Measurements from ENCODE around the gene SYK.
A peak's percentile ranks its signal among the peaks of the same experiment; 100 is the strongest.
"Not testable (repeated sequence)": the region's sequence is repeated elsewhere in the genome, so short reads cannot be mapped to it uniquely, and the experiment has no call there.

SYK gene

DNA sequence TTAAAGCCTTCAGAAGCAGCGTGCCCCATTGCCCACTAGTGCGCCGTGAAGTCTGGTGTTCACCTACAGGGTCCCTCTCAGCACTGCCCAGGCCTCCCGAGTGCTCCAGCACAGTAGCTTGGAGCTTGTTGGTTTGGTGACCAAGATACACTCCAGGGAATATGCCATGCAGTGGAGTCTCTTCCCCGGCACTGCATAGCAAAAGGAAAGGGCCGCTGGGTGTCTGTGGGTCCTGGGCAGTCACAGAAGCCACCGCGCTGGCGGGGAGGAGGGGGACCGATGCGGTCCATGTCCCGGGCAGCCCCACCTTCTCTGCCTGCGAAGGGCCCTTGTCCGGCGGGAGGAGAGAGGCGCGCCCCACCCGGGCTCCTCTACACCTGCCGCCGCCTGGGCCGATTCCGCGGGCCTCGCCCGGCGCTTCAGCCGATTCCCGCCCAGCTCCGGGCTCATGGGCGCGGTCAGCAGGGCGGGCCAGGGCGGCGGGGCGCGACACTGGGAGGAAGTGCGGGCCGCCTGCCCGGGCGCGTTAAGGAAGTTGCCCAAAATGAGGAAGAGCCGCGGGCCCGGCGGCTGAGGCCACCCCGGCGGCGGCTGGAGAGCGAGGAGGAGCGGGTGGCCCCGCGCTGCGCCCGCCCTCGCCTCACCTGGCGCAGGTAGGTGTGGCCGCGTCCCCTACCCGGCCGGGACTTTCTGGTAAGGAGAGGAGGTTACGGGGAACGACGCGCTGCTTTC is at the start of gene SYK:
Gene SYK, plus strand, starts transcription at position 579 of the 732 bp plus-strand sequence. CDS start 42,080 bp downstream, outside the sequence.
- DNase-seq, result peak; percentile 53

DNA sequence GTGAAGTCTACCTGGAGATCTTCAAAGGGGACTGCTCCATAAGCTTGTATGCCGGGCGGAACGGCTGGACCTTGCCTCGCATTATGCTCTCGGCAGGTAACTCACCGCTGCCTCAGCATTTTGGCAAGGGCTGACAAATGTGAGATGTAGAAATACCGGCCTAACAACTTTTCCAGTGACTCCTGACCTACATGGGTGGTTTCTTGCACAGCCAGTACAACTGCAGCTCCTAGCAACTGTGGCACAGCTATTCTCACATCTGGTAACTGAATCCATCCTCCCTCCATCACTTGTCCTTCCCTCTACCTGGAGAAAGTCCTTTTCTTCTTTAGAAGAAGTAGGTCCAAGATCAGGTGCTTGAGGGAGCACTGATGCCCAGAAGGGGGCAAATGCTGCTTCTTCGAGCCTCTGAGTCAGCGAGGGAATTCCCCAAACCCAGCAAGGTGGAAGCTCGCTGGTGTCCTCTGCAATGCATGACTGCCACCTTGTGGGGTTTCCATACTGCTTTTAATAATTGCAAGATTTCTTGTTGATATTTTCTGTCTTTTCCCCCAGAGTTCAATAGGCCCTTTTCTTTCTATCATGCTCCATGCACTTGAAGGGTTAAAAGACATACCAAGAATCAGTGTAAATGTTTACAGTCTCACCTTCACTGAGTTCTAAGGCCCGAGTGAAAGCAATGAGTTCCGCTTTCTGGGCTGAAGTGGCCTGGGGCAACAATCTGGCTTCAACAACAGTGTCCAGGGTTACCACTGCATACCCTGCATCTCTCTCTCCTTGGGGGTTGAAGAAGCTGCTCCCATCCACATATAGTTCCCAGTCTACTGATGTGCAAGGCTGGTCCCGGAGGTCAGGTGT is 45.9 kb upstream of the SYK start:
- DNase-seq, result peak; percentile 32

DNA sequence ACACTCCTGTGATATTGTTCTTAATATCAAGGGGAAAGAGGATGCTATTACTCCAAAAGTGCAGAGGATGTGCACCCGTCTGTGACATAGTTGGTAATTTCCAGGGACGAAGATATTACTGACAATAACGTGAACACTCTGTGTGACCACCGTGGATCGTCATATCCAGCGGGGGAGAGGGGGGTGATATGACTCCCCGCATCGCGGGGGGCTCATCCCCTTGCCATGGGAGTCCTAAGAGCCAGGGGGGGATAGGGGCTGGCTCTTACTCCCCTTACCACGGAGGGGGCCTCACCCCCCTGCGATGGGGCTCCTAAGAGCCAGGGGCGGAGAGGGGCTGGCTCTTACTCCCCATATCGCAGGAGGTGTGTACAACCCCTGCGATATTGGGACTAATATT is 41.0 kb upstream of the SYK start:
- not testable (repeated sequence) for DNase-seq

DNA sequence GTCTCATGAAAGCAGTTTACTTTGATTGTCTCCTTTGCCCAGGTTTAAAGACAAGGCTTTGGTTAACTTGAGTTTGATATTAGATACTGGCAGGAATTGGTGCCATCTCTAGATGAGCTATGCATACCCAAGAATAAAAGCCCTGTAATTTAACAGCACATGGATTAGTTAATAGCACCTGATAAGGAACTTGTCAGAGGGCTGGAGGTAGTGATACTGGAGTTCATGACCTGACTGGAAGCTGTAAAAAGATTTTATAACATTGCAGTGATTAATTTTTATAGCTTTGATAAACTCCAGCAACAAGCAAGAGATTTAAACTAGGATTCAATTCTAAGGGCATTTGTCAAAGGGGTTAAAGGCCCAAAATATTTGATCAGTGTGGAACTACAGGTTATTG is 34.9 kb upstream of the SYK start:
- DNase-seq, result no peak

DNA sequence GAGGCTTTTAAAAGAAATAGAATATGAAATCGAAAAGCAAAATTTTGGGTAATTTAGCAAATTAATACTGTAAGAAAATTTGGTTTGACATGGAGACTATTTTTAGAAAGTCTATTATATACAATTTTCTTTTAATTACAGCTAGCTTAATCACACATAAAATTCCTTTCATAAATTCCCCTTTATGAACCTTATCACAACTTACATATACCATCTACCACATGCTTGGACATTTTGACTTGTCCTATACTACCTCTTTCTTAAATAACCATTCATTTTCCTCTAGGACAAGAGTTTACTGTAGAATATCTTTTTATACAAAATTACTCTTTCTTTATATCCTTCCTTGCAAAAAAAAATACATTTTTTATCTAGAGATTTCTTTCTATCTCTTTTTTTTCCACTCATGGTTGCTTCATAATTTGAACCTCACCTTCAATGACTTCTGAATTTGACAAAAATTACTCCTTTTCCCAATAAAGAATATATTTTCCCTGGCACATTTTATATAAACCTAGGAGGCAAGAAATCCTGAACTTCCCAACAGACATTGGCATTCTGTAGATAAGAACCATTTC is 34.0 kb upstream of the SYK start:
- DNase-seq, result no peak

DNA sequence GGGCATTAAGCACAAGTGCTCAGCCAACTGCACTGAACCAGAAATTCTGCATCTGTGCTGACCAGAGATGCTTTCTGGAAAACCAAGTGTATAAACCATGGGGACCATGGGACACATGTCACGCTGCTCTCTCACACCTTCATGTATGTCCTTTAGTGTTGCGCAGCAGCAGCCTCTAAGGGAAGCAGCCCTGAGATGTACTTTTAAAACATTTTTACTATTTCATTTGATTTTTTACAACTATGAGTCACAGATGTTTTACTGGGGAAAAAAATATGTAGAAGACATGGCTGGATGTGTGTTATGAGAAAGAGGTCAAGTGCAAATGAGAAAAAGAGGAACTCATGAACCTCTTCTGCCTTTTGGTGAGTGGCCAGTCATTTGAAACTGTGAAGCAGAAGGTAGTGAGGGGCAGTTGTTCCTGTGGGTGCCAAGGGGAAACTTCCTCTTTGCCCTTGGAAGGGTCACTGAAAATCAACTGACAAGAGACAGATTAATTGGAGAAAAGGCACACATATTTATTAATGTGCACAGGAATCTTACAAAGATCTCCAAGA is 31.4 kb upstream of the SYK start:
- no peak for DNase-seq

DNA sequence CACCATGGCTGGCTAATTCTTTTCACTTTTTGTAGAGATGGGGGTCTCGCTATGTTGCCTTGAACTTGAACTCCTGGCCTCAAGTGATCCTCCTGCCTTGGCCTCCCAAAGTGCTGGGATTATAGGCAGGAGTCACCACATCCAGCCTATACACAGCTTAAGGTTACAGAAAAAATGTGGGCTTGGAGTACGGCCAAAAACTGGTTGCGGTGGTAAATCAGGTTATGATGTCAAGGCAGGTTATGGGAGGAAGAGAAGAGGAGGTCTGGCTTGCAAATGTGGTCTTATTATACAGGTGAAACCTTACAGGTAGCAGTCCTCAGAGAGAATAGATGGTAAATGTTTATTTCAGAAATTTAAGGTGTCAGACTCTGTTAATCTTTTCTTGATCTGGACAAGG is 30.7 kb upstream of the SYK start:
- DNase-seq, result no peak

DNA sequence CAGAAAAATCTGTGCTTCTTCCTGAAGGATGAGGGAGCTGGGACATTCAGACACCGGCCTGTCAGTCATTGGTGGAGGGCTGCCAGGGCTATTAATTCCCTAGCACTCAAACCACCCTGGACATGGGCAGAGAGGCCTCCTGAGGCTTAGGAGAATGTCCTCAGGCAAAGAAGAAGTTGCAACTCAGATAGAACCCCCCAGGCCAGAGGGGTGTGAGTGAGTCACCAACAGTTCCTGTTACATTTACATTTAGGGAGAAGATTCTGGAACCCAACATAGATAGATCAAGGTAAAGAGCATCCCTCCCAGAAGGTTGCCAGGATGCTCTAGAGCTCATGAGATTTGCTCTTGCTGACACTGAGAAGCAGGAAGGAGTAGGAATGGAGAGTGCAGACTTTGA is 29.2 kb upstream of the SYK start:
- DNase-seq, result no peak

DNA sequence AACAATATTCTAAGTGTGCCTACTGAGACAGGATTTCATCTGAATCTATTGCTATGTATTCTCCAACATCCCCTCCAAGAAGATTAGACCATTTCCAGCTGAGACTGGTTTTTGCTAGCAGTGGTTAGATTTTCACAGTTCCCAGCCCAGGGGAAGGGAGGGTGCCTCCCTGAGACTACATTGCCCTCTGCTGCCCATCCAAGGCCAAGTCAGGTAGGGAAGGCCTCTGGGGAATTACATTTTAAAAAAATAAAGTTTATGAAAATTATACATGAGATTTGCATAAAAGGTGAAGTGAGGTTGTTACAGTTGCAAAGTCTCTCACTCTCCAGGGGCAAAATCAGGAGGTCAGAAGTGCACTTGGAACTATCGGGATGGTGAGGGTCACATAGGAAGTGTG is 28.0 kb upstream of the SYK start:
- DNase-seq, result no peak

DNA sequence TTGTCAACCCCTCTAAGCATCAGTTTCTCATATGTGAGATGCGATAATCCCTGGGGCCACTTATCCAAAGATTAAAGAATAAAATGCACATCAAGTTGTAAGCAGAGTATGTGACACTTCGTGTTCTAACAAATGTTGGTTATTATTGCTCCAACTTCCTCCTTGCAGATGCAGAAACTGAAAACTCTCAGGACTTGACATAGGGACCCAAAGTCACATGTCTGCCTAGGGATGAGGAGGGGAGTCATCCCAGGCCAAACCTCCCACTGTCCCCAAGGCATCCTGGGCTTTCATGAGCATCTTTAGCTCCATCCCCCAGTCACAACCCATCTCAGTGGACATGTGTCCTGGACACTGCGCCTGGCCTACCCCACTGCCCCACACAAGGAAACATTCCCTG is 27.5 kb upstream of the SYK start:
- DNase-seq, result no peak

DNA sequence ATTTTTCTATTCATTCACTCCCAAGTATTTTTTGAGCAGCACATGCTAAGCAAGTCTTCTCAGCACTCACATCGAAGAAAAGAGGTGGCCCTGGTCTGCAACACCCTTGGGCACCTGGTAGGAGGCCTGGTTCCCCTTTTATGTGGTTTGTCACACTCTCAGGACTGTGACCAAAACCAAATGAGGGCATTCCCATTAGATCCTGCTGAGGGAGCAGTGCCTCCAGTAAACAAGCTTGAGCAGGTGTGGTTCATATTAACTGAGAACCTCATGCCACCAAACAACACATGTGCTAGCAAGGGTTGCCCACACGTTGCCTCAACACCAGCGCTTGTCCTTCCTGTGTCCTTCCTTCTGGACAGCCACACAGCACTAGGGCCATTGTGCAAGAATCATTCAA is 26.9 kb upstream of the SYK start:
- DNase-seq, result no peak

DNA sequence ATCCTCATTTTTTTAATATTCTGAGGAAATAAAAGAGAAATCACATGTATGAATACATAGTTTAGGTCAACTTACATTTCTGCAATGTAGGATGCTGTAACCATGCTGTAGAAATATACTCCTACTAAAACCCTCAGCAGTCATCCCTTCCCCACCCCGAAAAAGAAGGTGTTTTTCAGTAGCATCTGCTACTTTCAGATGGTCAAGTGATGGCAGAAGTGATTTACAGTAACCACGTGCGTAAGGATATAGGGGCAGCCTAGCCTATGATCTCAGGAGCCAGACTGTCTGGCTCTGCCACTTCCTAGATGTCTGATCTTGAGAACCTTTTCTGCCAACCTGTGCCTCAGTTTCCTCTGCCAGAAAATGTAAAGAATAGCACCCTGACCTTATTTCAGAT is 26.0 kb upstream of the SYK start:
- DNase-seq, result no peak

DNA sequence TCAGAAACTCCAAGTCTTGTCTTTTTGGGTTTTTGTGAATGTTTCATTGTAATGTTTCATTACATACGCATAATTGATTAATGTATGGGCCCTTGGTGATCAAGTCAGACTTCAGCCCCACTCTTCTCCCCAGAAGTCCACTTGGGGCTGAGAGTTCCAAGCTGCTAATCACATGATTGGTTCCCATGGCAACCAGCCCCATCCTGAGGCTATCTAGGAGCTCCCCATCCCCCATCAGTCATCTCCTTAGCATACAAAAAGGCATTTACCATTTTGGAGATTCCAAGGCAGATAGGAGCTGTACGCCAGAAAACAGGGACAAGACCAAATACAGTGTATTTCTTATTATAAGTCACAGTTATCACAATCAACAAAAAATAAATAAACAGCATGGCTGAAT is 22.9 kb upstream of the SYK start:
- DNase-seq, result no peak

DNA sequence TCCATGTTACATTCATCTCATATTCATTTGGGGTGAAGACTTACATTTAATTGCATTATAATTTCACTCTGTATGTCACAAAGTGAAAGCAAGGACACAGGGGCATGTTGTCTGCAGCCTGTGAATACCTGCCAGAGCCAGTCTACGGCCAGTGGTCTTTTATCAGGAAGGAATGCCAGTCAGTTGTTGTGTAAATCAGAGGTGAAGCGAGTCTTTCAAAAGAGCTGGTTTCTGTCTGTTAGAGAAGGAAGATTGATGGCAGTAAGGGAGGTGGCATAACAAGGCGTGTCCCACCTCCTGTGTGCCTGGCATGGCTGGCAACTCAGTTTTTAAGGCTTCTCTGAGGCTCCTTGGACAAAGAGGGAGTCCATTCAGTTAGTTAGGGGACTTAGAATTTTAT is 18.1 kb upstream of the SYK start:
- DNase-seq, result no peak

DNA sequence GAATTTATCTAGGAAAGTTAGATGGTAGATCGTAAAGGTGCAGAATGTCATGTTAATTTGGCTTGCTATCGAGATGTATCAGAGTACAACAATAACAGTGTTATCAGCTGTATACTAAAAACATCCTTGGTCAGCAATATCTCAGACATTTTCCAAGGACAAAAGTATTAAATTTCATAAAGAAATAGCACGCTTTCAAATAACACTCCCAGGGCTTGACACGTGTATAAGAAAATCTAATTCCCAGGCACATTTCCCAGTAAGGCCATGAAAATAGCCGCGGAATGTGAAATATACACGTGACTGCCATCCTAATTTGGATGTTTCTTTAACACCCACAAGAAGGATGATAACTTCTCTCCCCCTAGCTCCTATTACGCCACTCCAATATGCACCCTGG is 17.7 kb upstream of the SYK start:
- DNase-seq, result no peak

DNA sequence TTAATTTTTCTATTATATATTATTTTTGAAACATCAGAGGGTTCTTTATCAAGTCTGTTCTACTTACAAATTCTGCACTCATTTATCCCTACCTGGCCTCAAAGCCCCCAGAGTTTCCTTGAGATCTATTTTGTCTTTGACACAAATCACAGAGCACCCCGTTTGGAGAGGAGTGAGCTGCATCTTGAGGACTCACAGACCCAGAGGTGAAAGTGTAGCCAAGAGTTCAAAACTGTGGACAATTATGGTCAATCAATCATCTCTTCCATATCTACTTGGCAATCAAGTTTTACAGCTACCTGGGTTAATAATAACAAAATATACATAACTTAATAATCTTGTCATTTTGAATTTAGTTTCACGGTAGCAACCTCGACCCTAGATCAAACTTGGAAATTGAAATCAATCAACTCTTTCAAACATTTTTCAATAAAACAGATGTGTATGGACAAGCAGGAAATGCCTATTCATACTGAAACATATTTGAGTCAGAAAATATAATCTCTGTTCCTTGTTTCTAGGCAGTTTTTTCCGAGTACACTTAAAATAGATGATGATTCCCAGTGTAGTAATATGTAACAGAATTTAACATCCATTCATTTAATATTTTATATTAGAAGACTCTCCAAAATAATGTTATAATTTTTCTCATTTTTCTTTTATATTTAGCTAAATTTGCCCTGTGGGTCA is 13.7 kb upstream of the SYK start:
- DNase-seq, result no peak

DNA sequence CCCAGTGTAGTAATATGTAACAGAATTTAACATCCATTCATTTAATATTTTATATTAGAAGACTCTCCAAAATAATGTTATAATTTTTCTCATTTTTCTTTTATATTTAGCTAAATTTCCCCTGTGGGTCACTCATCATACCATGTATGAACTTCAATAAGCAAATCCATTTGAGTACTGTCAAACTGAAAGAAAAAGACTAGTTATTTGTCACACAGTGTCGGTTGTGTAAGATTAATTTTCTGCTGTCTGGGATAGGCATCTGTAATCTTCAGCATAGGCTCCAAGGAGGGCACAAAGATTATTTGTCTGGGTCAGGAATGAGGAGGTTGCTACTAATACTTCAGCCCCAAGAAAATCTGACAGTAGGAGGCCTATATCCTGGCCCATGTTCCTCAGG is 13.1 kb upstream of the SYK start:
- not testable (repeated sequence) for DNase-seq

DNA sequence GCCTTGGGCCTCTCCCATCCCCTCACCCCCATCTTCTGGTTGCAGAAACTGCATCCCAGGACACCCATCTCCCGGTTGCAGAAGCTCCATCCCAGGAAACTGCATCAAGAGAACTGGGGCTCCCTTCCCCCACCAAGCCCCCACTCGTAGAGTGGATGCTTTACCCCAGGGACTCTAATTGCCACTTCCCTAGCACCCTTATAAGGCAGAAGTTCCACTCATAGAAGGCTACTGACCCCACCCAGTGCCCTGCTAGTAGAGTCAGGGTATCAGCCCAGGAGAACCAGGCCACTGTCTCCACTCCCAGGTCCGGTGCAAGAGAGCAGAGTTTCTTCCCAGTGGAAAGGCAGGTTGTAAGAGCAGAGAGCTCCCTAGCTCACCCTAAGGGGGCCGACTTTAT is 12.2 kb upstream of the SYK start:
- no peak for DNase-seq

DNA sequence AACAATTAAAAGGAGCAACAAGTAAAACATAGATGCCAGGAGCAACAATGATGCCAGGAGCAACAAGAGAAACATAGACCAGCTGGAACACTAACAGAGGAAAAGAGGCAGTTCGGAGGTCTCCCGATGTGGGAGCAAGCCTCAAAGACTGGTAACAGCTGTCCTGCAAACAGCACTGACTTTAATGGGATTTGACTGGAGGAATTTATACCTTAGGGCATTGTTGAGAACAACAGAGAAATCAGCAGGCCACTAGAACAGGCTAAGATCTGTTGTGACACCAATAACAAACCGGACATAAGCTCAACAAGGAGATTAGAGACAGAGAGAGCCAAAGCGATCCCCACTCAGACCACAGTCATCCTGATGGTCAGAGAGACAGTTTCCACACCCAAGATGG is 11.8 kb upstream of the SYK start:
- no peak for DNase-seq

DNA sequence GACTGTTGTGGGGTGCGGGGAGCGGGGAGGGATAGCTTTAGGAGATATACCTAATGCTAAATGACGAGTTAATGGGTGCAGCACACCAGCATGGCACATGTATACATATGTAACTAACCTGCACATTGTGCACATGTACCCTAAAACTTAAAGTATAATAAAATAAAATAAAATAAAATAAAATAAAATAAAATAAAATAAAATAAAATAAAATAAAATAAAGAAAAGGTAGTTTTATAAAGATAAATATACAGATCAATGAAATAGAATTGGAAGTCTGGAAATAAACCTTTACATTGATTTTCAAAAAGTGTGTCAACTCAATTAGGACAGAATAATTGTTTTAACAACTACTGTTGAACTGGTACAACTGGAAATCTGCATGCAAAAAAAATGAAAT is 8.6 kb upstream of the SYK start:
- DNase-seq, result not testable (repeated sequence)

DNA sequence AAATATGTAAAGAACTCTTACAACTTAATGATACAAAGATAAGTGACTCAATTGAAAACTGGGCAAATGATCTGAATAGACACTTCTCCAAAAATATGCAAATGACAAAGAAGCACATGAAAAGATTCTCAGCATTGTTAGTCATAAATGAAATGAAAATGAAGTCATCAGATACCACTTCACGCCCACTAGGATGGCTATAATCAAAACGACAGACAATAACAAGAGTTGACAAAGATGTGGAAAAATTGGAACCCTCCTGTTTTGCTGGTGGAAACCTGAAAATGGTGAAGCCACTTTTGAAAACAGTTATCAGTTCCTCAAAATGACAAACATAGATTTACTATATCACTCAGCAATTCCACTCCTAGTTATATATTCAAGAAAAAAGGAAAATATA is 7.9 kb upstream of the SYK start:
- DNase-seq, result no peak

DNA sequence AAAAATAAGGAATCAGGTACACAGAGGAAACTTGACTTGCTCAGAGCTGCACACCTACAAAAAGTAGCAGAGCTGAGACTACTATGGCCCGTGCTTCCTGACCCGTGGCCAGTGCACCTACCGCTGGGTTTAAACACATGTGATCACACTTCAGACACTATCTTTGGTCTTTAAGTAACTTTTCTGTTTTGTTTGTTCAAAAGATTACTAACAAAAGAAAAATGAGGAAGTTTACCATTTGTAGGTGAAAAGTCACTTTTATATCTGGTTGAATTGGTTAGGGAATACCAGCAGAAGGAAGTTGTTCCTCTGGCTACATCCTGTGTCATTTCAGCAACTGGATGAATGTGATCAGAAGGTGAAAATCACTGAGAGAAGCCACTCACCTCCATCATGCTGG is 6.5 kb upstream of the SYK start:
- DNase-seq, result no peak

DNA sequence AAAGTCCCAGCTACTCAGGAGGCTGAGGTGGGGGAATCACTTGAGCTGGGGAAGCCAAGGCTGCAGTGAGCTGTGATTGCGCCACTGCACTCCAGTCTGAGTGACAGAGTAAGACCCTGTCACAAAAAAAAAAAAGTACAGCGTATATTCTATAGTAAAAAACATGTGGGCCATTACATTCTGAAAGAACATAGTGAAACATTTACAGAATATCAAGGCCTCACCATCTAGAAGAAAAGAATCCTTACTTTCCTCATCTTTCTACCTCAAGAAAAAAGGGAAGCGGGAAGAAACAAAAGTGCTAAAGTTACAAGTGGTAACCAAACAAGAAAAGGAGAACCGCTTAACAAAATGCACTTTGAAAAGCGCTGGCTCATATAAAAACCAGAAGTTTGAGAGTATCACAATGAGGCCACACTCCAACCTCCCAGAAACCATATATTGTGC is 5.7 kb upstream of the SYK start:
- no peak for DNase-seq

Measured in femur (tissue), 1 donor.